ENCODE results near the gene RAPGEF6.

DNA sequence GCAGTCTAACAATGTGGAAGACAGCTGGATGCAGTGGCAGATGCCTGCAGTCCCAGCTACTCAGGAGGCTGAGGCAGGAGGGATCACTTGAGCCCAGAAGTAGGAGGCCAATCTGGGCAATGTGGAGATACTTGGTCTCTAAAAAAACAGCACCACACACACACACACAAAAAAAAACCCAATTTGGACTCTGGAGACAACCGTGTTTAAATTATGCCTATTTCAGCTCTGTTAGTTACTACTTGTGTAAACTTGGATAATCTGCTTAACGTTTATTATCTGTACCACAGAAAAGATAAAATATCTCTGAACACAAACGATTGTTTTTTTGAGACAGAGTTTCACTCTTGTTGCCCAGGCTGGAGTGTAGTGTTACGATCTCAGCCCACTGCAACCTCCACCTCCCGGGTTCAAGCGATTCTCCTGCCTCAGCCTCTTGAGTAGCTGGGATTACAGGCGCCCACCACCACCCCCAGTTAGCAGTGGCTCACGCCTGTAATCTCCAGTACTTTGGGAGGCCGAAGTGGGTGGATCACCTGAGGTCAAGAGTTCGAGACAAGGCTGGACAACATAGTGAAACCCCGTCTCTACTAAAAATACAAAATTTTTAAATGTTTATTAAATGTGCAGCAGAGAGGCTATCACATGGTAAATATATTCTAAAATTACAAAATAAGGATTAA, 17.7 kb downstream of the RAPGEF6 start:
- TF ChIP-seq, protein P1, sequence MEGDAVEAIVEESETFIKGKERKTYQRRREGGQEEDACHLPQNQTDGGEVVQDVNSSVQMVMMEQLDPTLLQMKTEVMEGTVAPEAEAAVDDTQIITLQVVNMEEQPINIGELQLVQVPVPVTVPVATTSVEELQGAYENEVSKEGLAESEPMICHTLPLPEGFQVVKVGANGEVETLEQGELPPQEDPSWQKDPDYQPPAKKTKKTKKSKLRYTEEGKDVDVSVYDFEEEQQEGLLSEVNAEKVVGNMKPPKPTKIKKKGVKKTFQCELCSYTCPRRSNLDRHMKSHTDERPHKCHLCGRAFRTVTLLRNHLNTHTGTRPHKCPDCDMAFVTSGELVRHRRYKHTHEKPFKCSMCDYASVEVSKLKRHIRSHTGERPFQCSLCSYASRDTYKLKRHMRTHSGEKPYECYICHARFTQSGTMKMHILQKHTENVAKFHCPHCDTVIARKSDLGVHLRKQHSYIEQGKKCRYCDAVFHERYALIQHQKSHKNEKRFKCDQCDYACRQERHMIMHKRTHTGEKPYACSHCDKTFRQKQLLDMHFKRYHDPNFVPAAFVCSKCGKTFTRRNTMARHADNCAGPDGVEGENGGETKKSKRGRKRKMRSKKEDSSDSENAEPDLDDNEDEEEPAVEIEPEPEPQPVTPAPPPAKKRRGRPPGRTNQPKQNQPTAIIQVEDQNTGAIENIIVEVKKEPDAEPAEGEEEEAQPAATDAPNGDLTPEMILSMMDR (IDR thresholded peaks at IDR 0.05), result no peak
- no peak for TF ChIP-seq POLR2AphosphoS5 (IDR thresholded peaks at IDR 0.05)
